Inflammatory macrophage treated with lipopolysaccharide for 1 hour (primary cell): ENCODE measurements around the gene RGS7BP.

Source experiments
- DNase-seq, 2 donors: peaks; one replicate each; pipeline ENCODE4 v3.0.0-alpha.2; 2020 to 2022

RGS7BP gene

GRCh38 chr5:64637144-64637543 is 131.3 kb downstream of the RGS7BP start:
- peak; percentile 33 to 41 for DNase-seq

DNA sequence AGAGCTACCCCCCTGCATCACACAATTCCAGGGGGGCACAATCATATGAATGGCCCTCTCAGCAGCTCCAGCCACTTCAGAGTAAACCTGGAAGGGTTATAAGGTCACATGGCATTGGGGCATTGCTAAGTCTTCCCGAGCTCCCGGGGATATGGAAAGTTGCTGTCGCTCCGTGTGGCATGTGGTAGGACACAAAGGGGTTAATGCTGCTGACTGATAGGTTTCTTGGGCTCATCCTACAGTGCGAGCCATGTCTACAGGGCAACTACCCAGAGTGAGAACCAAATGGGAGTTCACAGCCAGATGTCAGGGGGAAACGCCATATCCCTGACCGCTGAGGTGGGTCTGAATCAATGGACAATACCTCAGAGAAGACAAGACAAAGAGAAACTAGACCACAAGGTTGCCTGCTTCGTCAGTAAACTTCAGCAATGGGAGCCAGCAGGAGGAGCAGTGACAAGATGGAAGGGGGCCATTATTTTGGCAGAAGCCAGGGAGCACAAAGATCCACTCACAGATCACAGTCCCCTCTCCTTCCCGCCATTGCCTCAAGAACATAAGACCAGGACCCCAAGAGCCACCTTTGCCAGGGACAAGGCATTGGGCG is 132.1 kb downstream of the RGS7BP start:
- DNase-seq, result no peak

DNA sequence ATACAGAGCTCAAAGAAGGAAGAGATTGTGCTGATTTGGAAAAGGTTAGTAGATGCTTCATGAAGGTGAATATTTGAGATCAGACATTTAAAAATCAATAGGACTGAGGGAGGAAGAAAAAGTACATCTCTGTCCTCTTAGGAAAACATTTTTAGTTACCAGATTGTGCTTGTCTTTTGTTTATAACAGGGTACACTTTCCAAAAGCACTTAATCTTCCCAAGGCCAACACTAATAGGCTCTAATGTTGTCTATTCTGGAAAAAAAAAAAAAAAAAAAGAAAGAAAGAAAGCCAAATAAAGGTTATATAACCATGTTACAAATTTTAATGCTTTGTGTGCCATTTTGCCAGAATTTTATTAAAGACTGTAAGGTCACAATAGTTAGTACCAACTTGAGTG is 139.0 kb downstream of the RGS7BP start:
- DNase-seq, result no peak

DNA sequence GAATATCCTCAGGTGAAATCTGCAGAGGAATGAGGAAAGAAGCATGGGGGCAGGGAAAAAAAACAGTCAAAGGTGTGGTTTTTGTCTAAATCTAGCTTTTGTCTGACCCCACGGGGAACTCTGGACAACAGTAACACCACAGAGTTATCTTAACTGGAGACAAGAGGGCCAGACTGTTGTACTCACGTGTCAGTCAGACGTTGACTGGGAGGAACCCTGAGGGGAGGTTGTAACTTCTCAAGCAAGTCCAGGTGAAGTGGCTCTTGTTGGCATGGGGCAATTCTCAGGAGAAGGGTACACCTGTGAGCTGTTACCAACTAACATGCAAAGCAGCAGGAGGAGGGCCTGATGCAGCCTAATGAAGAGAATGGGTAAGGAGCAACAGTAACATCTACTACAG is 140.4 kb downstream of the RGS7BP start:
- DNase-seq, result no peak

DNA sequence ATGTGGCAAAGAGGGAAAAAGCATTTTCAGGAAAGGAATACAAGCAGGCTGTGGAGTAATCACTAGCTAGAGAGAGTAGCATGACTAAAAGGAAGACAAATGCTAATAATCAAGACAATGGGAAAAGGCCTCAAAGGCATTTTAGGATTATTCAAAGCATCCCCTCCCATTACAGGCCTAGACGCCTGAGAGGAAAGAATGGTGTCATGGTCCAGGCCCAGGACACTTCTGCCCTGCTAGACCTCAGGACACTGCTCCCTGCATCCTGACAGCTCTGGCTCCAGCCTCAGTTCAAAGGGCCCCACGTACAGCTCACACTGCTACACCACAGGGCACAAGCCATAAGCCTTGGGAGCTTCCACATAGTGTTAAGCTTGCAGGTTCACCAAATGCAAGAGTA is 143.7 kb downstream of the RGS7BP start:
- no peak for DNase-seq

- no peak for DNase-seq
These were observed 148.1 kb downstream of the RGS7BP start for GRCh38 chr5:64653766-64654560.

DNA sequence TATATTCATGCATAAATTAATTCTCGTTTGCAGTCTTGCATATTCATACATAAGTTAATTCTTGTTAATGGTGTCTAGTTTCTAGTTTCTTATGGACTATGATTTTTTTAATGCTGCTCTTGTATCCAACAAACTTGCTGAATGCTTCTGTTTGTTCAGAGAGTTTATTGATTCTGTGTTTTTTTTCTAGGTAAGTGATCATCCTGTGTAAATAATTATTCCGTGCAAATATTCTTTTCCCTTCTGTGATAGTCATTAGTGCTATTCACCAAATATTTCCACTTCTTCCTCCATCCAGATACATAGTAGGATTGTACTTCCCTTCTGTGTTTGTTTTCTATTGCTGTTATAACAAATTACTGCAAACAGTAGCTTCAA is 148.7 kb downstream of the RGS7BP start:
- DNase-seq, result no peak

DNA sequence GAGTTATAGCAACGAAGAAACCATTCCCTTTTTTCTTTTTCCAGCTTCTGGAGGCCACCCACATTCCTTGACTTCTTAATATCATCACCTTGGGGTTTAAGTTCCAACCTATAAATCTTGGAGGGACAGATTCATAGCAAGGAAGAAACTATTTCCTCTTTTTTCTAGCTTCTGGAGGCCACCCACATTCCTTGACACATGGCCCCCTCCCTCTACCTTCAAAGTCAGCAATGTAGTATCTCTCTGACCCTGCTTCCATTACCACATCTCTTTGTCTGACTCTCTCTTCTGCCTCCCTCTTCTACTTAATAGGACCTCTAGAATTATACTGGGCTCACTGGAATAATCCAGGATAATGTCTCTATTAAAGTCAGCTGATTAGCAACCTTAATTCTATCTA is 149.8 kb downstream of the RGS7BP start:
- no peak for DNase-seq

GRCh38 chr5:64659289-64659688 is 153.5 kb downstream of the RGS7BP start:
- no peak for DNase-seq
